ENCODE results near the gene BNIP3.
"Not testable (repeated sequence)": the region's sequence is repeated elsewhere in the genome, so short reads cannot be mapped to it uniquely, and the experiment has no call there.

The BNIP3 gene

GRCh38 chr10:131923038-131923756 is 58.5 kb downstream of the BNIP3 start:
- no peak for TF ChIP-seq CTCF (IDR thresholded peaks at IDR 0.05)
- Histone ChIP-seq H3K4me3 (no peak overlapping the region), H3K27ac (no peak overlapping the region)
- no peak for DNase-seq (ENCODE audit: low spot score)

- TF ChIP-seq CTCF (IDR thresholded peaks at IDR 0.05), result no peak
- H3K4me3 ChIP-seq, result no peak overlapping the region
- H3K27ac ChIP-seq, result no peak overlapping the region
- DNase-seq (ENCODE audit: low spot score), result no peak
Observed at GRCh38 chr10:131921184-131921583, 60.5 kb downstream of the BNIP3 start.

GRCh38 chr10:131920693-131921092 is 61.0 kb downstream of the BNIP3 start:
- no peak for TF ChIP-seq CTCF (IDR thresholded peaks at IDR 0.05)
- Histone ChIP-seq H3K27ac (no peak overlapping the region), H3K4me3 (no peak overlapping the region)
- no peak for DNase-seq (ENCODE audit: low spot score)

GRCh38 chr10:131920151-131920550 is 61.6 kb downstream of the BNIP3 start:
- H3K27ac ChIP-seq, result no peak overlapping the region
- H3K4me3 ChIP-seq, result no peak overlapping the region
- no peak for TF ChIP-seq CTCF (IDR thresholded peaks at IDR 0.05)
- DNase-seq (ENCODE audit: low spot score), result no peak

- H3K4me3 ChIP-seq; H3K27ac ChIP-seq; DNase-seq (ENCODE audit: low spot score): not testable (repeated sequence)
Observed at GRCh38 chr10:131919461-131919860, 62.3 kb downstream of the BNIP3 start.
